Sigmoid colon (tissue), 7 donors: ENCODE measurements around the gene NELL2. TPM values are rescaled to one million over a fixed set of nuclear protein-coding genes. Genes with fewer than 3 reads are reported as not detected.

Experiments
- DNase-seq: peaks from one replicate; pipeline ENCODE4 v3.0.0-alpha.2; 2019
- H3K27ac ChIP-seq, 4 donors: fragments of 200-600 bp; sonication (generic); one replicate each; pipeline ENCODE4 v1.5.1; 2016 to 2019; ENCODE audit warnings: mild to moderate bottlenecking in 1 of 4
- H3K27me3 ChIP-seq, 3 donors: fragments of 200-600 bp; sonication (generic); one replicate each; pipeline ENCODE4 v1.5.1; 2019; ENCODE audit warnings: mild to moderate bottlenecking in 1 of 3
- H3K36me3 ChIP-seq, 4 donors: fragments of 200-600 bp; sonication (generic); one replicate each; pipeline ENCODE4 v1.5.1; 2016 to 2019
- H3K4me1 ChIP-seq, 4 donors: fragments of 200-600 bp; sonication (generic); one replicate each; pipeline ENCODE4 v1.5.1; 2017 to 2019
- H3K4me3 ChIP-seq, 4 donors: fragments of 200-600 bp; sonication (generic); one replicate each; pipeline ENCODE4 v1.5.1; 2017 to 2019; ENCODE audit warnings: mild to moderate bottlenecking in 2 of 4, moderate library complexity in 1 of 4
- H3K9me3 ChIP-seq, 4 donors: fragments of 200-600 bp in 3 of 4; sonication (generic) in 3 of 4; one replicate each; pipeline versions ENCODE4 v1.5.1 to v1.6.1; 2013 to 2019
- CTCF ChIP-seq, 4 experiments: fragments of 450-650 bp in 3 of 4; fragments of 200-600 bp in 1 of 4; IDR thresholded peaks; one replicate each; pipeline ENCODE4 v1.5.1; 2016 to 2019; ENCODE audit warnings: antibody characterized with exemption in 4 of 4, mild to moderate bottlenecking in 3 of 4, moderate library complexity in 2 of 4
- EP300 ChIP-seq, 4 donors: sonication (generic); formaldehyde crosslinking; IDR thresholded peaks; one replicate each; pipeline ENCODE4 v1.6.1; 2017; ENCODE audit warnings: antibody characterized with exemption in 4 of 4
- POLR2A ChIP-seq, 2 donors: fragments of 450-650 bp; IDR thresholded peaks; one replicate each; pipeline ENCODE4 v1.6.1; 2016; ENCODE audit warnings: antibody characterized with exemption in 2 of 2, mild to moderate bottlenecking in 2 of 2, moderate library complexity in 2 of 2
- POLR2AphosphoS5 ChIP-seq, 4 donors: sonication (generic); formaldehyde crosslinking; IDR thresholded peaks; one replicate each; pipeline ENCODE4 v1.6.1; 2017; ENCODE audit warnings: antibody characterized with exemption in 4 of 4
- WGBS, 2 donors: extraction: QIAGEN DNeasy Blood & Tissue Kit; methylation state at CpG; one replicate each; pipeline ENCODE4 v1.1.7; 2013; 5-methylcytosine and 5-hydroxymethylcytosine counted together
- intact Hi-C: fragments of 100-400 bp; cut with DNase I; formaldehyde crosslinking; loops from one replicate; pipeline ENCODE4 v1.15.1; 2023
- polyA plus RNA-seq, 3 donors: library from polyadenylated mRNA; stranded (reverse); fragments of 200-250 nt; gene quantifications; one replicate each; pipeline ENCODE4 v1.2.3, GENCODE V29; 2013
- total RNA-seq, 4 donors: library from RNA; depleted of rRNA; stranded (reverse); fragments of >200 nt; gene quantifications; one replicate each; pipeline ENCODE4 v1.1.0, GENCODE V29; 2016
- donor health status: healthy with polysubstance abuse.
- donor health status: Bipolar disorder and iron deficiency.
- donor health status: healthy.

NELL2 gene
- total and polyA plus RNA-seq, 7 donors = 0.60 to 14.7 (median 3.9) TPM

- intact Hi-C loops = no loop called here
- TF ChIP-seq EP300 (IDR thresholded peaks at IDR 0.05) (no peak), POLR2AphosphoS5 (IDR thresholded peaks at IDR 0.05) (no peak), POLR2A (IDR thresholded peaks at IDR 0.05) (no peak), CTCF (IDR thresholded peaks at IDR 0.05) (no peak)
- no peak for DNase-seq
- H3K27me3 ChIP-seq = no peaks in the 10 kb centered on the region
- 70 to 81% methylated on average over 4 of the region's 4 CpGs for whole genome bisulfite sequencing, 2 donors
- H3K36me3 ChIP-seq = no peaks in the 10 kb centered on the region
- H3K4me3 ChIP-seq = no peak overlapping the region
- no peak overlapping the region for H3K27ac ChIP-seq
- no peaks in the 10 kb centered on the region for H3K9me3 ChIP-seq
- H3K4me1 ChIP-seq = no peaks in the 10 kb centered on the region
These were observed 87.4 kb downstream of the NELL2 start for GRCh38 chr12:44788731-44789130.

- 90 to 94% methylated on average over 2 of the region's 2 CpGs for WGBS, 2 donors
- H3K27me3 ChIP-seq = no peaks in the 10 kb centered on the region
- TF ChIP-seq EP300 (IDR thresholded peaks at IDR 0.05) (no peak), POLR2A (IDR thresholded peaks at IDR 0.05) (no peak), POLR2AphosphoS5 (IDR thresholded peaks at IDR 0.05) (no peak), CTCF (IDR thresholded peaks at IDR 0.05) (no peak)
- no peak overlapping the region for H3K4me3 ChIP-seq
- intact Hi-C loops = no loop called here
- DNase-seq = no peak
- H3K27ac ChIP-seq = no peak overlapping the region
- H3K4me1 ChIP-seq = no peaks in the 10 kb centered on the region
- no peaks in the 10 kb centered on the region for H3K36me3 ChIP-seq
- no peaks in the 10 kb centered on the region for H3K9me3 ChIP-seq
These were observed 95.8 kb downstream of the NELL2 start for GRCh38 chr12:44780221-44780790.

- no peak for DNase-seq
- TF ChIP-seq POLR2AphosphoS5 (IDR thresholded peaks at IDR 0.05) (no peak), POLR2A (IDR thresholded peaks at IDR 0.05) (no peak), CTCF (IDR thresholded peaks at IDR 0.05) (no peak), EP300 (IDR thresholded peaks at IDR 0.05) (no peak)
- H3K27me3 ChIP-seq = no peaks in the 10 kb centered on the region
- no peak overlapping the region for H3K27ac ChIP-seq
- WGBS, 2 donors = 86 to 93% methylated on average over 6 of the region's 6 CpGs
- intact Hi-C loops = no loop called here
- H3K4me1 ChIP-seq = no peaks in the 10 kb centered on the region
- no peaks in the 10 kb centered on the region for H3K9me3 ChIP-seq
- H3K36me3 ChIP-seq = no peaks in the 10 kb centered on the region
- H3K4me3 ChIP-seq = no peak overlapping the region
These were observed 96.3 kb downstream of the NELL2 start for GRCh38 chr12:44779766-44780165.

- H3K4me3 ChIP-seq = no peak overlapping the region
These were observed 97.3 kb downstream of the NELL2 start for GRCh38 chr12:44778863-44779262.

More at GRCh38 chr12:44778863-44779262, 97.3 kb downstream of the NELL2 start:
- WGBS, 2 donors = 45 to 89% methylated on average over 1 of the region's 1 CpG
- Histone ChIP-seq H3K27me3 (no peaks in the 10 kb centered on the region), H3K36me3 (no peaks in the 10 kb centered on the region), H3K27ac (no peak overlapping the region), H3K9me3 (no peaks in the 10 kb centered on the region), H3K4me1 (no peaks in the 10 kb centered on the region)
- no peak for TF ChIP-seq POLR2AphosphoS5 (IDR thresholded peaks at IDR 0.05)
- TF ChIP-seq POLR2A (IDR thresholded peaks at IDR 0.05) = no peak
- TF ChIP-seq EP300 (IDR thresholded peaks at IDR 0.05) = no peak
- TF ChIP-seq CTCF (IDR thresholded peaks at IDR 0.05) = no peak
- DNase-seq = no peak
- intact Hi-C loops = no loop called here
